ENCODE data around the gene ANOS1.

- no peak for TF ChIP-seq POLR2A (IDR thresholded peaks at IDR 0.05)
- no peak for TF ChIP-seq CTCF (IDR thresholded peaks at IDR 0.05 in 4 of 5, conservative IDR thresholded peaks at IDR 0.05 in 1 of 5)
These were observed 14.6 kb downstream of the ANOS1 start for GRCh38 chrX:8717354-8717753.
